Fibroblast of mammary gland (primary cell): Measurements from ENCODE around the gene GPR25.

ENCODE experiments used
- DNase-seq: peaks from one replicate; pipeline ENCODE4 v3.0.0-alpha.2; 2010; ENCODE audit warnings: low read depth
- H3K4me3 ChIP-seq: 2 replicates; pipeline ENCODE4 v1.5.1; 2011; ENCODE audit warnings: low read depth, mild to moderate bottlenecking, low read length, moderate library complexity; ENCODE audit not compliant: control insufficient read depth
- TF ChIP-seq, protein P1 (sequence below): conservative IDR thresholded peaks from 2 replicates; pipeline ENCODE4 v1.5.1; 2011; ENCODE audit warnings: low read depth, low read length, inconsistent platforms; ENCODE audit not compliant: control insufficient read depth, insufficient read depth

GPR25 gene

DNA sequence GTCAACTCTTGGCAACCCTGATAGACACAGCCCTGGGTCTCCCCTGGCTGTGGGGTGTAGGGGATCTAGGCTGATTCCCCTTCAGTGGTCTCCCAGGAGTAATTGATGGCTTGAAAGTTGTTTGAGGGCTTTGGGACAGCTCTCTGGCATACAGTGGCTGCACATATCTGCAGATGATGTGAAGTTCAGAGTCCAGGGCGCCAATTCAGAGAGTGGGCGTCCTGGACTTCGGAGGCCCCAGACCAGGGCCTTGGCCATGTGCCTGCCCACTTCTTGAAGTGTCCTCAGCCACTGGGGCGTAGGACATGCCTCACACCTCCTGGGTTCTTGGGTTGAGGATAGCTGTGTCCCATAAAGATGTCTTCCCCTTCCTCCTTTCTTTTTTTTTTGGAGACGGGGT is 24.5 kb downstream of the GPR25 start:
- H3K4me3 ChIP-seq, result no peak overlapping the region
- TF ChIP-seq, protein P1, sequence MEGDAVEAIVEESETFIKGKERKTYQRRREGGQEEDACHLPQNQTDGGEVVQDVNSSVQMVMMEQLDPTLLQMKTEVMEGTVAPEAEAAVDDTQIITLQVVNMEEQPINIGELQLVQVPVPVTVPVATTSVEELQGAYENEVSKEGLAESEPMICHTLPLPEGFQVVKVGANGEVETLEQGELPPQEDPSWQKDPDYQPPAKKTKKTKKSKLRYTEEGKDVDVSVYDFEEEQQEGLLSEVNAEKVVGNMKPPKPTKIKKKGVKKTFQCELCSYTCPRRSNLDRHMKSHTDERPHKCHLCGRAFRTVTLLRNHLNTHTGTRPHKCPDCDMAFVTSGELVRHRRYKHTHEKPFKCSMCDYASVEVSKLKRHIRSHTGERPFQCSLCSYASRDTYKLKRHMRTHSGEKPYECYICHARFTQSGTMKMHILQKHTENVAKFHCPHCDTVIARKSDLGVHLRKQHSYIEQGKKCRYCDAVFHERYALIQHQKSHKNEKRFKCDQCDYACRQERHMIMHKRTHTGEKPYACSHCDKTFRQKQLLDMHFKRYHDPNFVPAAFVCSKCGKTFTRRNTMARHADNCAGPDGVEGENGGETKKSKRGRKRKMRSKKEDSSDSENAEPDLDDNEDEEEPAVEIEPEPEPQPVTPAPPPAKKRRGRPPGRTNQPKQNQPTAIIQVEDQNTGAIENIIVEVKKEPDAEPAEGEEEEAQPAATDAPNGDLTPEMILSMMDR, result no peak
- no peak for DNase-seq

DNA sequence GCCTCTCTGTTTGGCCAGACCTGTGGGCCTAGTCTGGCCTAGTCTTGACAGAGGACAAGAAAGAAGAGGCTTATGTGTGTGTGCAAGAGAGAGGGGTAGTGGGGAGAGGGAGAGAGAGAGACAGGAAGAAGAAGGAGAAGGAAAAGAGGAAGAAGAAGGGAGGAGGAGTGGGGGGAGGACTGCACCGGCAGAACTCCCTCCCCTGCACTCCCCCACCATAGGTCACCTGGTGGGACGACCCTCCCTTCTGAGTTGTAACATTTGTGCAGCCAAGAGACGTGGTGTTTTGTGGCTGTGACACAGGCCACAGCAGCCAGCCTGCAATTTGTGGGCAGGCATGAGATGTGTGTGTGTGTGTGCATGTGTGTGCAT is 26.2 kb downstream of the GPR25 start:
- H3K4me3 ChIP-seq, result no peak overlapping the region
- DNase-seq, result no peak
- TF ChIP-seq, protein P1, result no peak

DNA sequence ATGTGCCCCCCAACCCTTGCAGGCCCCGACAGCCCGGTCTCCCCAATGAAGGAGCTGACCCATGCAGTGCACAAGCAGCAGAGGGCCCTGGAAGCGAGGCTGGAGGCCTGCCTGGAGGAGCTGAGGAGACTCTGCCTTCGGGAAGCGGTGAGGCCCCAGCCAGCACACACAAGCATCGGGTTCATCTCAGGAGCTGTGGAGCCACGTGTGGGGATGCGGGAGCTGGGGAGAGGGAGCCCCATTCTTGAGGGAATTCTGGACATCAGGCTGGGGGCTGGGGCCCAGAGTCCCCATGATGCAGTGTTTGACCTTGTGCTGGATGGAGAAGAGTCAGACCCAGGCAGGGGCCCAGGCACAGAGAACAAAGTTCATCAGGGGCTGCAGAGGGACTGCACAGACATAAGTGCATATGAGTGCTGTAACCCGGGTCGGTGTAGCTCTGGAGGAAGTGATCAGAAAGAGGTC is 26.7 kb downstream of the GPR25 start:
- H3K4me3 ChIP-seq, result no peak overlapping the region
- TF ChIP-seq, protein P1, result no peak
- DNase-seq, result no peak

DNA sequence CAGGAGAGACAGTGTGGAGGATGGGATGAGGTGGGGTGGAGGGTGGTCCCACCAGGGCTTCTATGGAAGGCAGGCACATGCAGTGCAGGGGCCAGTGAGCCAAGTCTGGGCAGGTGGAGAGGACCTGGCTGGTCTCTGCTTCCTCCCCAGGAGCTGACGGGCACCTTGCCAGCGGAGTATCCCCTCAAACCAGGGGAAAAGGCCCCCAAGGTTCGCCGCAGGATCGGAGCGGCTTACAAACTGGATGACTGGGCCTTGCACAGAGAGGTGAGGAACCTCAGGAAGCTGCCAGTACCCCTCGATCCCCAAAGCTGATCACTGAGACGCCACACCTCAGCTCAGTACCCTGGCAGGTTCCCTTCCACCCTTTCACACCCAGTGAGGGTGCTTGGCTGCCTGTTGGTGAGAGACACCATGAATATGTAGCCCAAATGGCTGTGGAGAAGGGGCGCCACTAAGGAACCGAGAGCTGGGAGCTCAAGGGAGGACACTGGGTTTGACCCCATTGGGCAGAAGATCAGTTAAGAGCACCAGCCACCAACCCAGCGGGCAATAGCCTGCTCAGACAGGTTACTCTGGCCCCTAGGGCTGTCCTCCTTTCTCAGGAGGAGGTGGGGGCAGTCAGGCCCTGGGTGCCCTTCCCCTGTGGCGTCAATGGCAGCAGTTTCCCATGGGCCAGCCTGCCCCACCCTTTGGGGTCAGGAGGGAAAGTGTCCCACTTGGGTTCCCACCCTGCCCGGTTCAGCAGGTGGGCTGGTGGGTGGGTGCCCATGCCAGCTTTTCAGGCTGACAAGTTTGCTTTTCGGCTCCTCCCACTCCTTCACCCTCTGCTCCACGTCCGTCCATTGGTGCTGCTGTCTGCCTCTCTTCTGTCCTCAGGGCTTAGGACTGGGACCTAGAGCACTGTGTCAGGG is 27.4 kb downstream of the GPR25 start:
- DNase-seq, result no peak
- TF ChIP-seq, protein P1, result no peak
- H3K4me3 ChIP-seq, result no peak overlapping the region

DNA sequence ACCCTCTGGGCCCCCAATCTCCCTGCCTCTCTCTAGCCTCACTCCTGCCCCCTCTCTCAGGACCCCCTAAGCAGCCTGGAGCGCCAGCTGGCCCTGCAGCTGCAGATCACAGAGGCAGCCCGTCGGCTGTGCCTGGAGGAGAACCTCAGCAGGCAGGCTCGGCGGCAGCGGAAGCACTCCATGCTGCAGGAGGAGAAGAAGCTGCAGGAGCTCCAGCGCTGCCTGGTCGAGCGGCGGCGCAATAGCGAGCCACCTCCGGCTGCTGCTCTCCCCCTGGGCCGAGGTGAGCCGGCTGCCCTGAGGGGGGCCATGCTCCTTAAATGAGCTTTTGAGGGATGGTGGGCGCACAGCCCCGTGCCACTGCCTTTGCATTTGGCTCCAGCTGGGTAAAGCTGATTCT is 28.1 kb downstream of the GPR25 start:
- no peak overlapping the region for H3K4me3 ChIP-seq
- TF ChIP-seq, protein P1, result no peak
- DNase-seq, result no peak

DNA sequence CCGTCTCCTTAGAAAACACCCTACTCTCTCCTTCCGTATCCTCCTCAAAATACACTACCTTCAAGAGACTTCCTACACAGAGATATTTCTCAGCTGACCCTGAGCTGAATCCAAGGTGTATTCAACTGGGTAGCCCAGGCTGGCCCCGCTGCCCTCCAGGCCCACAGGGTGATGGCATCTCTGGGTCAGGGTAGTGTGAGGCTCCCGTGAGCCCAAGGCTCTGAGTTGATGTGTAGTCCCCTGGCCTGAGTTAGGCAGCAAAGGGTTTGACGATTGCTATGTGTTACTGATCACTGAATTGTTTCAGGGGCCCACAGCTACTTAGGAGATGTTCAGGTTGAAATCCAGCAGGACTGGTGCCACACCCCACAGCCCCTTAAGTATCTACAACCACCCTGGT is 28.6 kb downstream of the GPR25 start:
- TF ChIP-seq, protein P1, result no peak
- no peak for DNase-seq
- H3K4me3 ChIP-seq, result no peak overlapping the region
